ENCODE data around the gene SPATA2. TPM values are rescaled to one million over a fixed set of nuclear protein-coding genes. Genes with fewer than 3 reads are reported as not detected.

Gene SPATA2
- total RNA-seq, 1 experiment from 2014 or later = 16.0 TPM

DNA sequence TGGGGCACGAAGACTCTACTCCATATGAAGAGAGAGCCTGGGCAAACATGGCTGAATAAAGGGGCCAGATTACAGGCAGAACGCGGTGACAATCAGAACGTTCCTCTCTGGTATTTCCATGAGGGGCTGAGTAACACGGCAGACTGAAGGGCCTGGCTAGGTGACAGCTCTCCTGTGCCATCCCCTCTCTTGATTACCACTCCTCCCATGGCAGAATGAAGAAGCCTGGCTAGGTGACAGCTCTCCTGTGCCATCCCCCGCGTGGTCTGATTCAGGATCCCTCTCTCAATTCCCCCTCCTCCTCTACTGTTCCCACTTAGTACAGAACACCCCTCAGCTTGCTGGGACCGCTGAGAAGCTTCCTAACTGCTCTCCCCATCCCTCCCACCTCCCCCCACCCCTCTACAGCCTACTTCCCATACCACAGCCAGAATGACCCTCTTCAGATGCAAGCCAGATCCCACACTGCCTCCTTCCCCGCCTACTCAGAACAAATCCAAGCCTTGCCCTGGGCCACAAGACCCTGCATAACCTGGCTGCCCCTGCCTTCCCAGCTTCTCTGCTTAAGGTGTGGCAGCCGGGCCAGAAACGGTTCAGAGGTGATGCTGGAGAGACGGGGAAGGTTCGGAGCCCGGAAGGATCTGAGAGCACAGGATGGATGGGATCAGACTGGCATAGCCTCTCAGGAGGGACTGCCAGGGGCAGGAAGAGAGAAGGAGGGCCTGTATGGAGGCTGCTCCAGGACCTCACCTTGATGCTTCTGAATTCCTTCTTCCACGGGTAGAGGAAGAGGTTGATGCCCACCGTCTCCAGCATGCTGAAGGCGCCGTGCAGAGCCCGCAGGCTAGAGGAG is 7.7 kb downstream of the SPATA2 start:
- Mint-ChIP-seq H3K4me1 (ENCODE audit: low read depth, unreplicated experiment) (peaks cover 23% of the 10 kb centered on the region), H3K27me3 (ENCODE audit: unreplicated experiment) (no peaks in the 10 kb centered on the region), H3K36me3 (ENCODE audit: insufficient read depth, unreplicated experiment) (peaks cover 43% of the 10 kb centered on the region), H3K4me3 (ENCODE audit: low read depth, unreplicated experiment) (no peak overlapping the region), H3K9me3 (ENCODE audit: low read depth, unreplicated experiment) (no peaks in the 10 kb centered on the region), H3K27ac (ENCODE audit: unreplicated experiment) (no peak overlapping the region)
- intact Hi-C loops (cut with micrococcal nuclease; ENCODE audit: unreplicated experiment) = no loop called here
- CTCF ChIA-PET = interaction anchor here (1.0 to 2.0 kb wide), 2 partner anchors 9 to 19 kb away, joined by 3 to 8 read pairs; no protein-coding TSS in a partner anchor
- BruUV-seq (replicated peaks) = no TSS peak
- no peak for DNase-seq
- TF ChIP-seq CTCF (IDR thresholded peaks at IDR 0.05; ENCODE audit: unreplicated experiment) = no peak

- no peak for DNase-seq
- Mint-ChIP-seq H3K27ac (ENCODE audit: unreplicated experiment) (no peak overlapping the region), H3K36me3 (ENCODE audit: insufficient read depth, unreplicated experiment) (peaks cover 43% of the 10 kb centered on the region), H3K4me1 (ENCODE audit: low read depth, unreplicated experiment) (peaks cover 23% of the 10 kb centered on the region), H3K9me3 (ENCODE audit: low read depth, unreplicated experiment) (no peaks in the 10 kb centered on the region), H3K27me3 (ENCODE audit: unreplicated experiment) (no peaks in the 10 kb centered on the region), H3K4me3 (ENCODE audit: low read depth, unreplicated experiment) (no peak overlapping the region)
- no TSS peak for BruUV-seq (replicated peaks)
- TF ChIP-seq CTCF (IDR thresholded peaks at IDR 0.05; ENCODE audit: unreplicated experiment) = no peak
- CTCF ChIA-PET = interaction anchor here (1.0 to 2.0 kb wide), 2 partner anchors 9 to 18 kb away, joined by 3 to 8 read pairs; no protein-coding TSS in a partner anchor
- intact Hi-C loops (cut with micrococcal nuclease; ENCODE audit: unreplicated experiment) = no loop called here
These were observed 8.6 kb downstream of the SPATA2 start for GRCh38 chr20:49906615-49907154.

- Mint-ChIP-seq H3K9me3 (ENCODE audit: low read depth, unreplicated experiment) (no peaks in the 10 kb centered on the region), H3K27me3 (ENCODE audit: unreplicated experiment) (no peaks in the 10 kb centered on the region), H3K4me3 (ENCODE audit: low read depth, unreplicated experiment) (no peak overlapping the region), H3K36me3 (ENCODE audit: insufficient read depth, unreplicated experiment) (peaks cover 43% of the 10 kb centered on the region), H3K4me1 (ENCODE audit: low read depth, unreplicated experiment) (peaks cover 20% of the 10 kb centered on the region), H3K27ac (ENCODE audit: unreplicated experiment) (no peak overlapping the region)
- no peak for TF ChIP-seq CTCF (IDR thresholded peaks at IDR 0.05; ENCODE audit: unreplicated experiment)
- CTCF ChIA-PET = interaction anchor here (1.0 to 2.0 kb wide), 2 partner anchors 10 to 18 kb away, joined by 3 to 8 read pairs; no protein-coding TSS in a partner anchor
- DNase-seq = no peak
- no TSS peak for BruUV-seq (replicated peaks)
- intact Hi-C loops (cut with micrococcal nuclease; ENCODE audit: unreplicated experiment) = no loop called here
These were observed 9.2 kb downstream of the SPATA2 start for GRCh38 chr20:49906101-49906604.

- Mint-ChIP-seq H3K27ac (ENCODE audit: unreplicated experiment) (no peak overlapping the region), H3K27me3 (ENCODE audit: unreplicated experiment) (no peaks in the 10 kb centered on the region)
- CTCF ChIA-PET = interaction anchor here (0.9 kb wide), 1 partner anchor 10 kb away, joined by 4 read pairs; the partner anchor contains the start of gene SPATA2
These were observed 9.8 kb downstream of the SPATA2 start for GRCh38 chr20:49905415-49906091.

More at GRCh38 chr20:49905415-49906091, 9.8 kb downstream of the SPATA2 start:
- intact Hi-C loops (cut with micrococcal nuclease; ENCODE audit: unreplicated experiment) = no loop called here
- BruUV-seq (replicated peaks) = no TSS peak
- no peak overlapping the region for H3K4me3 Mint-ChIP-seq (ENCODE audit: low read depth, unreplicated experiment)
- TF ChIP-seq CTCF (IDR thresholded peaks at IDR 0.05; ENCODE audit: unreplicated experiment) = no peak
- H3K4me1 Mint-ChIP-seq (ENCODE audit: low read depth, unreplicated experiment) = peaks cover 14% of the 10 kb centered on the region
- peaks cover 43% of the 10 kb centered on the region for H3K36me3 Mint-ChIP-seq (ENCODE audit: insufficient read depth, unreplicated experiment)
- no peak for DNase-seq
- H3K9me3 Mint-ChIP-seq (ENCODE audit: low read depth, unreplicated experiment) = no peaks in the 10 kb centered on the region
